H1 (cell line): ENCODE data around the gene IRAK3. TPM values are rescaled to one million over a fixed set of nuclear protein-coding genes. Genes with fewer than 3 reads are reported as not detected.

ENCODE experiments used
- CTCF ChIA-PET: fragments of 300-600 bp; sonication (Branson Sonifier 250); formaldehyde crosslinking; loops from one replicate; lab custom pipeline; 2021; ENCODE audit not compliant: partially characterized antibody; lab: Charles Lee
- POLR2A ChIA-PET: fragments of 300-600 bp; sonication (Branson Sonifier 250); formaldehyde crosslinking; loops from one replicate; lab custom pipeline; 2021; ENCODE audit warnings: inconsistent platforms; ENCODE audit not compliant: partially characterized antibody; lab: Charles Lee
- DNase-seq, 2 experiments: peaks; one replicate each; pipeline versions ENCODE4 v3.0.0 to v3.0.0-alpha.2; 2010 to 2022; ENCODE audit warnings: low spot score in 2 of 2, low read depth in 1 of 2, mixed read lengths in 1 of 2
- FAIRE-seq: peaks from 2 replicates; lab custom pipeline; 2011; peaks lifted over from hg19 to GRCh38; lab: Jason Lieb, UNC
- H2AFZ ChIP-seq: 2 replicates; pipeline ENCODE4 v1.8.1; 2012; ENCODE audit warnings: low read length, inconsistent platforms
- H2AK5ac ChIP-seq: 2 replicates; pipeline ENCODE4 v1.6.1; 2013; ENCODE audit warnings: low read depth, low read length
- H2BK120ac ChIP-seq: replicated peaks from 2 replicates; pipeline ENCODE3; 2013; ENCODE audit warnings: low read depth, low read length, inconsistent platforms
- H2BK12ac ChIP-seq: 2 replicates; pipeline ENCODE4 v1.6.1; 2013; ENCODE audit warnings: low read depth, low read length
- H2BK15ac ChIP-seq: 2 replicates; pipeline ENCODE4 v1.6.1; 2013; ENCODE audit warnings: low read length
- H2BK20ac ChIP-seq: 2 replicates; pipeline ENCODE4 v1.6.1; 2013; ENCODE audit warnings: low read length
- H2BK5ac ChIP-seq: 2 replicates; pipeline ENCODE4 v1.6.1; 2013; ENCODE audit warnings: low read depth, low read length
- H3K14ac ChIP-seq: 2 replicates; pipeline ENCODE4 v1.6.1; 2013; ENCODE audit warnings: inconsistent platforms; ENCODE audit not compliant: insufficient read length
- H3K18ac ChIP-seq: 2 replicates; pipeline ENCODE4 v1.6.1; 2013; ENCODE audit warnings: low read length; ENCODE audit errors: extremely low read depth
- H3K23ac ChIP-seq: 2 replicates; pipeline ENCODE4 v1.6.1; 2013; ENCODE audit warnings: inconsistent platforms; ENCODE audit not compliant: insufficient read length
- H3K23me2 ChIP-seq: 2 replicates; pipeline ENCODE4 v1.6.1; 2013; ENCODE audit warnings: low read depth, low read length
- H3K27ac ChIP-seq: 2 replicates; pipeline ENCODE4 v1.6.1; 2011; ENCODE audit warnings: low read depth, low read length, inconsistent platforms
- H3K27me3 ChIP-seq, 4 experiments: replicated peaks in 1 of 4; 1 replicate in 1 of 4; 2 replicates in 3 of 4; pipeline versions ENCODE4 v1.6.1 to v1.8.1; 2011 to 2013; ENCODE audit warnings: low read length in 3 of 4, mild to moderate bottlenecking in 3 of 4, inconsistent platforms in 2 of 4, mixed read lengths in 2 of 4, moderate library complexity in 1 of 4; ENCODE audit not compliant: control insufficient read depth in 3 of 4, insufficient read depth in 3 of 4; ENCODE audit errors: extremely low read depth in 1 of 4
- H3K36me3 ChIP-seq, 4 experiments: 2 replicates each; pipeline versions ENCODE4 v1.6.1 to v1.8.1; 2011 to 2013; ENCODE audit warnings: mild to moderate bottlenecking in 4 of 4, low read length in 3 of 4, moderate library complexity in 2 of 4, control low read depth in 1 of 4, inconsistent platforms in 1 of 4; ENCODE audit not compliant: insufficient read depth in 4 of 4, control insufficient read depth in 2 of 4
- H3K4ac ChIP-seq: replicated peaks from 2 replicates; pipeline ENCODE3; 2013; ENCODE audit warnings: low read length, low read depth, mixed read lengths, inconsistent platforms; ENCODE audit not compliant: insufficient read length
- H3K4me1 ChIP-seq, 4 experiments: replicated peaks in 1 of 4; 1 replicate in 1 of 4; 2 replicates in 3 of 4; pipeline versions ENCODE4 v1.6.1 to v1.8.1; 2011 to 2013; ENCODE audit warnings: low read length in 3 of 4, inconsistent platforms in 2 of 4, mixed read lengths in 1 of 4; ENCODE audit not compliant: insufficient read depth in 4 of 4, control insufficient read depth in 3 of 4
- H3K4me2 ChIP-seq, 2 experiments: 2 replicates each; pipeline versions ENCODE4 v1.6.1 to v1.8.1; 2011 to 2013; ENCODE audit warnings: low read depth in 2 of 2, low read length in 2 of 2, control low read depth in 1 of 2, inconsistent platforms in 1 of 2, mild to moderate bottlenecking in 1 of 2; ENCODE audit not compliant: insufficient read depth in 1 of 2
- H3K4me3 ChIP-seq, 4 experiments: fragments of 200-600, 300-600 bp in 1 of 4; sonication (generic), shearing (Covaris generic), sonication (Bioruptor Twin) in 1 of 4; 2 replicates each; pipeline versions ENCODE4 v1.5.1 to v1.8.1; 2011 to 2016; ENCODE audit warnings: low read length in 4 of 4, low read depth in 3 of 4, control low read depth in 2 of 4, inconsistent platforms in 2 of 4, mild to moderate bottlenecking in 2 of 4, mixed read lengths in 1 of 4, moderate library complexity in 1 of 4; ENCODE audit not compliant: insufficient read depth in 2 of 4; ENCODE audit errors: extremely low read depth in 1 of 4
- H3K56ac ChIP-seq: replicated peaks from 2 replicates; pipeline ENCODE3; 2013; ENCODE audit warnings: low read depth, mild to moderate bottlenecking, mixed read lengths, low read length, inconsistent platforms; ENCODE audit not compliant: insufficient read length
- H3K79me1 ChIP-seq: 2 replicates; pipeline ENCODE4 v1.6.1; 2013; ENCODE audit warnings: low read depth, low read length, control low read depth
- H3K79me2 ChIP-seq, 2 experiments: 2 replicates each; pipeline versions ENCODE4 v1.6.1 to v1.8.1; 2012 to 2013; ENCODE audit warnings: low read length in 2 of 2, mild to moderate bottlenecking in 2 of 2, inconsistent platforms in 1 of 2; ENCODE audit not compliant: insufficient read depth in 2 of 2, control insufficient read depth in 1 of 2
- H3K9ac ChIP-seq, 4 experiments: replicated peaks in 1 of 4; 1 replicate in 1 of 4; 2 replicates in 3 of 4; pipeline versions ENCODE4 v1.6.1 to v1.8.1; 2011 to 2013; ENCODE audit warnings: low read depth in 3 of 4, low read length in 3 of 4, control low read depth in 2 of 4, mild to moderate bottlenecking in 2 of 4, moderate library complexity in 2 of 4, inconsistent platforms in 1 of 4; ENCODE audit errors: extremely low read depth in 1 of 4
- H3K9me3 ChIP-seq, 2 experiments: 2 replicates each; pipeline versions ENCODE4 v1.6.1 to v1.8.1; 2012 to 2013; ENCODE audit warnings: mild to moderate bottlenecking in 2 of 2, moderate library complexity in 2 of 2, control low read depth in 1 of 2, inconsistent platforms in 1 of 2, low read depth in 1 of 2, low read length in 1 of 2, mixed read lengths in 1 of 2; ENCODE audit not compliant: insufficient read depth in 2 of 2
- H4K20me1 ChIP-seq, 2 experiments: replicated peaks in 1 of 2; 2 replicates each; pipeline versions ENCODE3 to v1.8.1; 2011 to 2013; ENCODE audit warnings: inconsistent platforms in 2 of 2, low read length in 2 of 2, mild to moderate bottlenecking in 1 of 2; ENCODE audit not compliant: insufficient read depth in 2 of 2, control insufficient read depth in 1 of 2
- H4K5ac ChIP-seq: 2 replicates; pipeline ENCODE4 v1.6.1; 2013; ENCODE audit warnings: low read length, low read depth, mixed read lengths, inconsistent platforms; ENCODE audit not compliant: insufficient read length
- H4K8ac ChIP-seq: 2 replicates; pipeline ENCODE4 v1.8.0; 2013; ENCODE audit warnings: mild to moderate bottlenecking, moderate library complexity, low read length, inconsistent platforms; ENCODE audit not compliant: insufficient read depth; ENCODE audit errors: extremely low read depth
- H4K91ac ChIP-seq: replicated peaks from 2 replicates; pipeline ENCODE3; 2013; ENCODE audit warnings: low read length, mixed read lengths, inconsistent platforms; ENCODE audit not compliant: insufficient read length
- BRCA1 ChIP-seq: IDR thresholded peaks from 2 replicates; pipeline ENCODE4 v1.6.1; 2012; ENCODE audit warnings: low read depth, low read length, improper control_type of control experiment
- CEBPB ChIP-seq: IDR thresholded peaks from 2 replicates; pipeline ENCODE4 v1.6.1; 2012; ENCODE audit warnings: low read depth, low read length
- CTBP2 ChIP-seq: IDR thresholded peaks from 2 replicates; pipeline ENCODE4 v1.7.0; 2011; ENCODE audit warnings: borderline replicate concordance, mild to moderate bottlenecking, moderate library complexity, mixed read lengths, low read length; ENCODE audit not compliant: insufficient read depth, insufficient read length
- EGR1 ChIP-seq: IDR thresholded peaks from 2 replicates; pipeline ENCODE4 v1.6.1; 2011; ENCODE audit warnings: low read depth, low read length, borderline replicate concordance
- KDM1A ChIP-seq: fragments of 200-600, 300-600 bp; sonication (generic); IDR thresholded peaks from 2 replicates; pipeline ENCODE4 v1.7.1; 2016; ENCODE audit warnings: mild to moderate bottlenecking, low read length, borderline replicate concordance
- KDM4A ChIP-seq: IDR thresholded peaks from one replicate; pipeline ENCODE4 v1.7.1; 2012; ENCODE audit warnings: low read depth, mild to moderate bottlenecking, moderate library complexity, low read length, inconsistent platforms; ENCODE audit not compliant: severe bottlenecking
- PHF8 ChIP-seq: fragments of 200-600 bp; sonication (generic); conservative IDR thresholded peaks from 2 replicates; pipeline ENCODE4 v1.7.1; 2012; ENCODE audit warnings: low read depth, mild to moderate bottlenecking, inconsistent platforms, low read length, moderate library complexity
- POLR2A ChIP-seq, 2 experiments: IDR thresholded peaks; 1 replicate in 1 of 2; 2 replicates in 1 of 2; pipeline ENCODE4 v1.6.1; 2011; ENCODE audit warnings: low read depth in 2 of 2, low read length in 2 of 2, mild to moderate bottlenecking in 2 of 2; ENCODE audit errors: control extremely low read depth in 1 of 2
- RAD21 ChIP-seq, 2 experiments: IDR thresholded peaks in 1 of 2; conservative IDR thresholded peaks in 1 of 2; 2 replicates each; pipeline ENCODE4 v1.6.1; 2011; ENCODE audit warnings: low read depth in 2 of 2, low read length in 2 of 2, improper control_type of control experiment in 1 of 2, inconsistent platforms in 1 of 2, mild to moderate bottlenecking in 1 of 2, moderate library complexity in 1 of 2
- RFX5 ChIP-seq: IDR thresholded peaks from 2 replicates; pipeline ENCODE4 v1.6.1; 2011; ENCODE audit warnings: low read depth, low read length, improper control_type of control experiment, borderline replicate concordance
- SIX5 ChIP-seq: IDR thresholded peaks from 2 replicates; pipeline ENCODE4 v1.6.1; 2011; ENCODE audit warnings: mild to moderate bottlenecking, low read depth, low read length
- SP4 ChIP-seq: IDR thresholded peaks from 2 replicates; pipeline ENCODE4 v1.6.1; 2012; ENCODE audit warnings: low read length, inconsistent platforms
- TAF1 ChIP-seq: IDR thresholded peaks from 2 replicates; pipeline ENCODE4 v1.6.1; 2011; ENCODE audit warnings: mild to moderate bottlenecking, low read depth, low read length
- WGBS, 2 experiments: shearing (Covaris generic) in 1 of 2; methylation state at CpG; one replicate each; pipeline versions ENCODE4 v1.1.6 to v1.1.7; 2013 to 2015; ENCODE audit warnings: low lambda C conversion rate in 2 of 2, mixed read lengths in 2 of 2, inconsistent platforms in 1 of 2, low coverage in 1 of 2, missing lambda C conversion rate in 1 of 2; ENCODE audit not compliant: insufficient replicate concordance in 2 of 2, insufficient coverage in 1 of 2, insufficient read length in 1 of 2; ENCODE audit errors: extremely low coverage in 1 of 2, missing lambda C conversion rate in 1 of 2; 5-methylcytosine and 5-hydroxymethylcytosine counted together
- polyA plus RNA-seq, 7 experiments: library from polyadenylated mRNA; depleted of rRNA in 3 of 7; stranded (reverse) in 5 of 7; unstranded in 2 of 7; fragments of >200 nt in 5 of 7; fragments of 200-250 nt in 2 of 7; gene quantifications; 1 replicate in 5 of 7; 2 replicates in 1 of 7; 4 replicates in 1 of 7; pipeline versions ENCODE4 v1.2.1 to v1.2.3, GENCODE V29; 2011 to 2013; ENCODE audit warnings: missing spikeins in 2 of 7, mixed read lengths in 2 of 7
- total RNA-seq: library from RNA; stranded (reverse); fragmentation: NEBNext Ultra II Directional; extraction: Animal tissue kit (Norgen Biotek cat#: 25700); gene quantifications from 2 replicates; pipeline ENCODE4 v1.2.1, GENCODE V29; 2021
- TF ChIP-seq, protein P1 (sequence below): IDR thresholded peaks from 2 replicates; pipeline ENCODE4 v1.6.1; 2011; ENCODE audit warnings: low read depth, mild to moderate bottlenecking, low read length; ENCODE audit not compliant: insufficient read depth

IRAK3 gene
- total and polyA plus RNA-seq, 2 of the 8 experiments (the other 6 are each of a cell fraction or from before 2014, with no cell fraction given): 0.51 to 2.2 TPM

DNA sequence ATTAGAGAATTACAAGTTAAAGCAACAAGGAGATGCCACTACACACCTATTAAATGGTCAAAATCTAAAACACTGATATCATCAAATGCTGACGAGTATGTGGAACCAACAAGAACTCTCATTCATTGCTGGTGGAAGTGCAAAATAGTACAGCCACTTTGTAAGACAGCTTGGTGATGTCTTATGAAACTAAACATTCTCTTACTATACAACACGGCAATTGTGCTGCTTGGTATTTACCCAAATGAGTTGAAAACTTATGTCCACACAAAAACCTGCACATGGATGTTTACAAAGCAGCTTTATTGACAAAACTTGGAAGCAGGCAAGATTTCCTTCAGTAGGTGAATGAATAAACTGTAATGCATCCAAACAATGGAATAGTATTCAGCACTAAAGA, 22.5 kb upstream of the IRAK3 start:
- Histone ChIP-seq H2BK120ac (no peak overlapping the region), H3K9ac (no peak overlapping the region), H3K4me2 (no peak overlapping the region), H3K4me1 (no peaks in the 10 kb centered on the region; a peak in 1 of 7 replicates), H3K18ac (no peak overlapping the region), H2AK5ac (no peak overlapping the region), H2BK20ac (no peak overlapping the region), H2AFZ (no peak overlapping the region), H3K23me2 (peaks cover 7% of the 10 kb centered on the region), H4K91ac (no peak overlapping the region), H4K5ac (no peak overlapping the region), H3K79me2 (peaks cover 0 to 5% of the 10 kb centered on the region in 2 experiments; a peak in 2 of 4 replicates), H3K27ac (no peak overlapping the region), H3K56ac (no peak overlapping the region), H3K36me3 (0 out of 8 replicates have a peak, but pooled peaks cover 0 to 3% (median 0%) of the 10 kb centered on the region in 4 experiments), H3K4me3 (no peak overlapping the region), H2BK15ac (no peak overlapping the region), H3K23ac (no peak overlapping the region), H3K4ac (no peak overlapping the region), H3K9me3 (no peaks in the 10 kb centered on the region; a peak in 2 of 4 replicates), H2BK5ac (no peak overlapping the region), H4K8ac (no peak overlapping the region), H3K27me3 (no peaks in the 10 kb centered on the region), H3K14ac (no peak overlapping the region), H4K20me1 (no peaks in the 10 kb centered on the region), H2BK12ac (no peak overlapping the region), H3K79me1 (no peaks in the 10 kb centered on the region)
- ChIA-PET CTCF (interaction anchor here (1.1 kb wide), 1 partner anchor 22 kb away, joined by 4 read pairs; no protein-coding TSS in a partner anchor), POLR2A (interaction anchor here (0.6 kb wide), 1 partner anchor 22 kb away, joined by 3 read pairs; the partner anchor contains the start of gene IRAK3)
- 78% methylated on average over 2 of the region's 2 CpGs; no CpG with 5 or more reads in 1 of the 2 experiments for WGBS, 2 experiments
- no peak for TF ChIP-seq RAD21 (IDR thresholded peaks at IDR 0.05 in 1 of 2, conservative IDR thresholded peaks at IDR 0.05 in 1 of 2; ENCODE audit: low read depth in 2 of 2, low read length in 2 of 2)
- TF ChIP-seq CTBP2: no peak
- no peak for TF ChIP-seq TAF1
- no peak for TF ChIP-seq CEBPB
- no peak for TF ChIP-seq KDM1A
- no peak for TF ChIP-seq KDM4A
- TF ChIP-seq SIX5: no peak
- no peak for TF ChIP-seq RFX5
- TF ChIP-seq SP4: no peak
- no peak for TF ChIP-seq EGR1
- no peak for TF ChIP-seq PHF8
- TF ChIP-seq, protein P1, sequence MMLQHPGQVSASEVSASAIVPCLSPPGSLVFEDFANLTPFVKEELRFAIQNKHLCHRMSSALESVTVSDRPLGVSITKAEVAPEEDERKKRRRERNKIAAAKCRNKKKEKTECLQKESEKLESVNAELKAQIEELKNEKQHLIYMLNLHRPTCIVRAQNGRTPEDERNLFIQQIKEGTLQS: no peak
- TF ChIP-seq POLR2A (IDR thresholded peaks at IDR 0.05; ENCODE audit: control extremely low read depth in 1 of 2, low read depth in 2 of 2, low read length in 2 of 2): no peak
- TF ChIP-seq BRCA1: no peak
- FAIRE-seq (no peak), DNase-seq (no peak)
